Liver (tissue), 9 donors: ENCODE measurements around the gene CSMD2. TPM values are rescaled to one million over a fixed set of nuclear protein-coding genes. Genes with fewer than 3 reads are reported as not detected.

ENCODE experiments used
- DNase-seq: peaks from one replicate; pipeline ENCODE4 v3.0.0-alpha.2; 2017; ENCODE audit warnings: low spot score
- H3K27ac ChIP-seq, 2 donors: one replicate each; pipeline ENCODE4 v1.7.0; 2013; ENCODE audit warnings: inconsistent platforms in 2 of 2, low read length in 2 of 2, control low read depth in 1 of 2, low read depth in 1 of 2, mild to moderate bottlenecking in 1 of 2
- H3K27me3 ChIP-seq, 4 donors: one replicate each; pipeline versions ENCODE4 v1.6.1 to v1.7.0; 2013; ENCODE audit warnings: low read length in 3 of 4, inconsistent platforms in 1 of 4, mild to moderate bottlenecking in 1 of 4, moderate library complexity in 1 of 4; ENCODE audit not compliant: control insufficient read depth in 4 of 4, insufficient read depth in 4 of 4
- H3K36me3 ChIP-seq, 4 donors: one replicate each; pipeline versions ENCODE4 v1.6.1 to v1.7.0; 2013; ENCODE audit warnings: low read length in 3 of 4, mild to moderate bottlenecking in 3 of 4, low read depth in 1 of 4, moderate library complexity in 1 of 4; ENCODE audit not compliant: control insufficient read depth in 4 of 4, insufficient read depth in 3 of 4
- H3K4me1 ChIP-seq, 4 donors: one replicate each; pipeline versions ENCODE4 v1.6.1 to v1.7.0; 2013; ENCODE audit warnings: low read length in 3 of 4, mild to moderate bottlenecking in 3 of 4, moderate library complexity in 1 of 4; ENCODE audit not compliant: control insufficient read depth in 4 of 4, insufficient read depth in 4 of 4
- H3K4me3 ChIP-seq, 3 donors: one replicate each; pipeline versions ENCODE4 v1.6.1 to v1.7.0; 2013; ENCODE audit warnings: low read length in 3 of 3, control low read depth in 1 of 3, low read depth in 1 of 3, mild to moderate bottlenecking in 1 of 3
- H3K9ac ChIP-seq, 2 donors: one replicate each; pipeline ENCODE4 v1.7.0; 2013; ENCODE audit warnings: low read length in 2 of 2, mild to moderate bottlenecking in 2 of 2, moderate library complexity in 2 of 2, control low read depth in 1 of 2, low read depth in 1 of 2
- H3K9me3 ChIP-seq, 4 donors: one replicate each; pipeline versions ENCODE4 v1.6.1 to v1.7.0; 2013; ENCODE audit warnings: low read length in 3 of 4; ENCODE audit not compliant: control insufficient read depth in 4 of 4
- ATF3 ChIP-seq: IDR thresholded peaks from 2 replicates; pipeline ENCODE4 v1.6.1; 2016; ENCODE audit warnings: antibody characterized with exemption
- EGR1 ChIP-seq, 2 donors: IDR thresholded peaks; 2 replicates each; pipeline ENCODE4 v1.6.1; 2016 to 2018; ENCODE audit warnings: antibody characterized with exemption in 2 of 2, low read depth in 2 of 2
- FOXA1 ChIP-seq: IDR thresholded peaks from 2 replicates; pipeline ENCODE4 v1.6.1; 2016; ENCODE audit warnings: antibody characterized with exemption
- FOXA2 ChIP-seq: IDR thresholded peaks from 2 replicates; pipeline ENCODE4 v1.6.1; 2016; ENCODE audit warnings: antibody characterized with exemption
- GABPA ChIP-seq, 2 donors: IDR thresholded peaks in 1 of 2; conservative IDR thresholded peaks in 1 of 2; 2 replicates each; pipeline ENCODE4 v1.6.1; 2016; ENCODE audit warnings: antibody characterized with exemption in 2 of 2, mild to moderate bottlenecking in 1 of 2, moderate library complexity in 1 of 2
- HNF4A ChIP-seq, 2 donors: conservative IDR thresholded peaks; 2 replicates each; pipeline ENCODE4 v1.6.1; 2016; ENCODE audit warnings: antibody characterized with exemption in 2 of 2, mild to moderate bottlenecking in 2 of 2
- HNF4G ChIP-seq: IDR thresholded peaks from 2 replicates; pipeline ENCODE4 v1.6.1; 2016; ENCODE audit warnings: antibody characterized with exemption
- JUND ChIP-seq, 2 donors: IDR thresholded peaks; 2 replicates each; pipeline ENCODE4 v1.6.1; 2016; ENCODE audit warnings: antibody characterized with exemption in 2 of 2
- NR2F2 ChIP-seq: IDR thresholded peaks from 2 replicates; pipeline ENCODE4 v1.6.1; 2016; ENCODE audit warnings: antibody characterized with exemption
- RAD21 ChIP-seq, 2 donors: IDR thresholded peaks; 2 replicates each; pipeline ENCODE4 v1.6.1; 2016; ENCODE audit warnings: antibody characterized with exemption in 2 of 2, mild to moderate bottlenecking in 2 of 2
- RXRA ChIP-seq, 2 donors: IDR thresholded peaks; 2 replicates each; pipeline ENCODE4 v1.6.1; 2017 to 2018; ENCODE audit warnings: antibody characterized with exemption in 2 of 2, mild to moderate bottlenecking in 1 of 2
- SP1 ChIP-seq: IDR thresholded peaks from 2 replicates; pipeline ENCODE4 v1.6.1; 2018; ENCODE audit warnings: antibody characterized with exemption, mild to moderate bottlenecking
- TAF1 ChIP-seq: conservative IDR thresholded peaks from 2 replicates; pipeline ENCODE4 v1.6.1; 2016; ENCODE audit warnings: antibody characterized with exemption, mild to moderate bottlenecking
- YY1 ChIP-seq: IDR thresholded peaks from 2 replicates; pipeline ENCODE4 v1.6.1; 2016; ENCODE audit warnings: antibody characterized with exemption, mild to moderate bottlenecking
- ZBTB33 ChIP-seq: IDR thresholded peaks from 2 replicates; pipeline ENCODE4 v1.6.1; 2016; ENCODE audit warnings: antibody characterized with exemption
- WGBS: extraction: QIAGEN DNeasy Blood & Tissue Kit; methylation state at CpG from one replicate; pipeline ENCODE4 v1.1.7; 2013; 5-methylcytosine and 5-hydroxymethylcytosine counted together
- polyA plus RNA-seq, 2 donors: library from polyadenylated mRNA; stranded (reverse) in 1 of 2; unstranded in 1 of 2; fragments of 200-250 nt in 1 of 2; fragments of >200 nt in 1 of 2; fragmentation: Nextera tagmentation in 1 of 2; extraction: Ambion mirVana in 1 of 2; gene quantifications; one replicate each; pipeline versions ENCODE4 v1.2.1 to v1.2.3, GENCODE V29; 2013 to 2015
- total RNA-seq, 2 donors: library from RNA; depleted of rRNA; stranded (reverse); fragments of >200 nt; gene quantifications; one replicate each; pipeline ENCODE4 v1.2.3, GENCODE V29; 2014
- TF ChIP-seq, protein P1 (sequence below): fragments of 150-350 bp; IDR thresholded peaks from 2 replicates; pipeline ENCODE4 v1.5.1; 2017; ENCODE audit warnings: improper control_type of control experiment, low read depth, low read length; ENCODE audit not compliant: missing input control
- TF ChIP-seq, protein P2 (sequence below): IDR thresholded peaks from 2 replicates; pipeline ENCODE4 v1.6.1; 2016; ENCODE audit warnings: antibody characterized with exemption, mild to moderate bottlenecking
- TF ChIP-seq, protein P3 (sequence below): IDR thresholded peaks from 2 replicates; pipeline ENCODE4 v1.6.1; 2016; ENCODE audit warnings: antibody characterized with exemption
- donor health status: healthy.
- donor health status: healthy.
- donor health status: healthy.
- donor health status: healthy.
- donor health status: healthy.

The CSMD2 gene
- total and polyA plus RNA-seq, 4 donors: 0.08 to 0.09 TPM; not detected in 2

DNA sequence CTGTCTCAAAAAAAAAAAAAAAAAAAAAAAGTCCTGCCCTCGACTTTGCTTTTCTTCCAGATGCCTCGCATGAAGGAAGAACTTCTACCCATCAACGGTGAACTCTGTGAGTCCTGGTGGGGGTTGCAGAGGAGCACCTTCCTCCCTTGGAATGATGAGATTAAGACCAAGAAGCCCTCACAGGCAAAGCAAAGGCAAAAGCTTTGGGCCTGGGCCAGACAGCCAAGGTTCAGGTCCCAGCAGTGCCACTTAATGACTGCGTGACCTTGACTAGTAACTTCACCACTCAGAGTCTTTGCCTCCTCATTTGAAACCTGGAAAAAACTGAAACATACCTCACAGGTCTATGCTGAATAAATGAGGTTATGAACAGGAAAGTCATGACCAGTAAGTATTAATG, 637.1 kb downstream of the CSMD2 start:
- H3K4me3 ChIP-seq: no peak overlapping the region
- no peak overlapping the region for H3K9ac ChIP-seq
- no peaks in the 10 kb centered on the region for H3K4me1 ChIP-seq
- no peaks in the 10 kb centered on the region for H3K9me3 ChIP-seq
- DNase-seq: no peak
- no peak for TF ChIP-seq ZBTB33
- no peak for TF ChIP-seq GABPA (IDR thresholded peaks at IDR 0.05 in 1 of 2, conservative IDR thresholded peaks at IDR 0.05 in 1 of 2)
- TF ChIP-seq HNF4G: no peak
- TF ChIP-seq, protein P1, sequence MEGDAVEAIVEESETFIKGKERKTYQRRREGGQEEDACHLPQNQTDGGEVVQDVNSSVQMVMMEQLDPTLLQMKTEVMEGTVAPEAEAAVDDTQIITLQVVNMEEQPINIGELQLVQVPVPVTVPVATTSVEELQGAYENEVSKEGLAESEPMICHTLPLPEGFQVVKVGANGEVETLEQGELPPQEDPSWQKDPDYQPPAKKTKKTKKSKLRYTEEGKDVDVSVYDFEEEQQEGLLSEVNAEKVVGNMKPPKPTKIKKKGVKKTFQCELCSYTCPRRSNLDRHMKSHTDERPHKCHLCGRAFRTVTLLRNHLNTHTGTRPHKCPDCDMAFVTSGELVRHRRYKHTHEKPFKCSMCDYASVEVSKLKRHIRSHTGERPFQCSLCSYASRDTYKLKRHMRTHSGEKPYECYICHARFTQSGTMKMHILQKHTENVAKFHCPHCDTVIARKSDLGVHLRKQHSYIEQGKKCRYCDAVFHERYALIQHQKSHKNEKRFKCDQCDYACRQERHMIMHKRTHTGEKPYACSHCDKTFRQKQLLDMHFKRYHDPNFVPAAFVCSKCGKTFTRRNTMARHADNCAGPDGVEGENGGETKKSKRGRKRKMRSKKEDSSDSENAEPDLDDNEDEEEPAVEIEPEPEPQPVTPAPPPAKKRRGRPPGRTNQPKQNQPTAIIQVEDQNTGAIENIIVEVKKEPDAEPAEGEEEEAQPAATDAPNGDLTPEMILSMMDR: no peak
- TF ChIP-seq, protein P2, sequence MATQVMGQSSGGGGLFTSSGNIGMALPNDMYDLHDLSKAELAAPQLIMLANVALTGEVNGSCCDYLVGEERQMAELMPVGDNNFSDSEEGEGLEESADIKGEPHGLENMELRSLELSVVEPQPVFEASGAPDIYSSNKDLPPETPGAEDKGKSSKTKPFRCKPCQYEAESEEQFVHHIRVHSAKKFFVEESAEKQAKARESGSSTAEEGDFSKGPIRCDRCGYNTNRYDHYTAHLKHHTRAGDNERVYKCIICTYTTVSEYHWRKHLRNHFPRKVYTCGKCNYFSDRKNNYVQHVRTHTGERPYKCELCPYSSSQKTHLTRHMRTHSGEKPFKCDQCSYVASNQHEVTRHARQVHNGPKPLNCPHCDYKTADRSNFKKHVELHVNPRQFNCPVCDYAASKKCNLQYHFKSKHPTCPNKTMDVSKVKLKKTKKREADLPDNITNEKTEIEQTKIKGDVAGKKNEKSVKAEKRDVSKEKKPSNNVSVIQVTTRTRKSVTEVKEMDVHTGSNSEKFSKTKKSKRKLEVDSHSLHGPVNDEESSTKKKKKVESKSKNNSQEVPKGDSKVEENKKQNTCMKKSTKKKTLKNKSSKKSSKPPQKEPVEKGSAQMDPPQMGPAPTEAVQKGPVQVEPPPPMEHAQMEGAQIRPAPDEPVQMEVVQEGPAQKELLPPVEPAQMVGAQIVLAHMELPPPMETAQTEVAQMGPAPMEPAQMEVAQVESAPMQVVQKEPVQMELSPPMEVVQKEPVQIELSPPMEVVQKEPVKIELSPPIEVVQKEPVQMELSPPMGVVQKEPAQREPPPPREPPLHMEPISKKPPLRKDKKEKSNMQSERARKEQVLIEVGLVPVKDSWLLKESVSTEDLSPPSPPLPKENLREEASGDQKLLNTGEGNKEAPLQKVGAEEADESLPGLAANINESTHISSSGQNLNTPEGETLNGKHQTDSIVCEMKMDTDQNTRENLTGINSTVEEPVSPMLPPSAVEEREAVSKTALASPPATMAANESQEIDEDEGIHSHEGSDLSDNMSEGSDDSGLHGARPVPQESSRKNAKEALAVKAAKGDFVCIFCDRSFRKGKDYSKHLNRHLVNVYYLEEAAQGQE: no peak
- TF ChIP-seq RXRA (IDR thresholded peaks at IDR 0.05): no peak
- no peak for TF ChIP-seq EGR1 (IDR thresholded peaks at IDR 0.05; ENCODE audit: low read depth in 2 of 2)
- no peak for TF ChIP-seq FOXA2
- TF ChIP-seq, protein P3, sequence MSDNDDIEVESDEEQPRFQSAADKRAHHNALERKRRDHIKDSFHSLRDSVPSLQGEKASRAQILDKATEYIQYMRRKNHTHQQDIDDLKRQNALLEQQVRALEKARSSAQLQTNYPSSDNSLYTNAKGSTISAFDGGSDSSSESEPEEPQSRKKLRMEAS: no peak
- TF ChIP-seq RAD21 (IDR thresholded peaks at IDR 0.05): no peak
- no peak for TF ChIP-seq TAF1
- no peak for TF ChIP-seq ATF3
- no peak for TF ChIP-seq NR2F2
- no peak for TF ChIP-seq FOXA1
- TF ChIP-seq JUND (IDR thresholded peaks at IDR 0.05): no peak
- TF ChIP-seq YY1: no peak
- no peak for TF ChIP-seq HNF4A (conservative IDR thresholded peaks at IDR 0.05)
- H3K27me3 ChIP-seq: peaks cover 0 to 2% (median 0%) of the 10 kb centered on the region in 4 donors
- H3K36me3 ChIP-seq: no peaks in the 10 kb centered on the region
- 85% methylated on average over 4 of the region's 4 CpGs for WGBS
- H3K27ac ChIP-seq: no peak overlapping the region

- H3K36me3 ChIP-seq: no peaks in the 10 kb centered on the region
- no peak overlapping the region for H3K9ac ChIP-seq
- 89% methylated on average over 3 of the region's 3 CpGs for WGBS
- H3K4me1 ChIP-seq: no peaks in the 10 kb centered on the region
- H3K27me3 ChIP-seq: peaks cover 0 to 3% (median under 1%) of the 10 kb centered on the region in 4 donors
- H3K27ac ChIP-seq: no peak overlapping the region
- H3K9me3 ChIP-seq: no peaks in the 10 kb centered on the region
- H3K4me3 ChIP-seq: no peak overlapping the region
- TF ChIP-seq SP1: no peak
- DNase-seq: no peak
These were observed 640.4 kb downstream of the CSMD2 start for GRCh38 chr1:33524586-33524985.
